Esophagus squamous epithelium (tissue), 5 donors: ENCODE measurements around the gene GLRX5. TPM values are rescaled to one million over a fixed set of nuclear protein-coding genes. Genes with fewer than 3 reads are reported as not detected.
A peak's percentile ranks its signal among the peaks of the same experiment; 100 is the strongest.

ENCODE experiments used
- DNase-seq: peaks from one replicate; lab custom pipeline; 2025; lab: John Stamatoyannopoulos, UW
- H3K27ac ChIP-seq, 4 donors: fragments of 200-600 bp; sonication (generic); one replicate each; pipeline ENCODE4 v1.5.1; 2016 to 2019; ENCODE audit warnings: mild to moderate bottlenecking in 1 of 4
- H3K27me3 ChIP-seq, 4 donors: fragments of 200-600 bp; sonication (generic); 1 replicate in 3 of 4; 2 replicates in 1 of 4; pipeline versions ENCODE4 v1.5.1 to v1.6.0; 2017 to 2021; ENCODE audit warnings: antibody characterized with exemption in 1 of 4
- H3K36me3 ChIP-seq, 3 donors: fragments of 200-600 bp; sonication (generic); one replicate each; pipeline ENCODE4 v1.5.1; 2016 to 2019
- H3K4me1 ChIP-seq, 3 donors: fragments of 200-600 bp; sonication (generic); one replicate each; pipeline ENCODE4 v1.5.1; 2017 to 2019
- H3K4me3 ChIP-seq, 4 donors: fragments of 200-600 bp; sonication (generic); 1 replicate in 3 of 4; 2 replicates in 1 of 4; pipeline ENCODE4 v1.5.1; 2016 to 2019; ENCODE audit warnings: mild to moderate bottlenecking in 2 of 4, moderate library complexity in 1 of 4
- H3K9me3 ChIP-seq, 3 donors: fragments of 200-600 bp; sonication (generic); one replicate each; pipeline ENCODE4 v1.5.1; 2016 to 2019
- CTCF ChIP-seq, 6 experiments: fragments of 450-650 bp in 4 of 6; fragments of 200-600 bp in 2 of 6; sonication (generic) in 2 of 6; IDR thresholded peaks; one replicate each; pipeline ENCODE4 v1.5.1; 2016 to 2019; ENCODE audit warnings: antibody characterized with exemption in 6 of 6, mild to moderate bottlenecking in 4 of 6, moderate library complexity in 4 of 6
- POLR2A ChIP-seq, 4 donors: fragments of 450-650 bp; IDR thresholded peaks; one replicate each; pipeline ENCODE4 v1.6.1; 2017; ENCODE audit warnings: antibody characterized with exemption in 4 of 4, mild to moderate bottlenecking in 4 of 4, moderate library complexity in 3 of 4
- WGBS, 2 donors: methylation state at CpG; one replicate each; pipeline ENCODE4 v1.1.5; 2018; 5-methylcytosine and 5-hydroxymethylcytosine counted together
- intact Hi-C: fragments of 100-400 bp; cut with DNase I; formaldehyde crosslinking; loops from one replicate; pipeline ENCODE4 v1.15.0; 2022
- total RNA-seq, 4 donors: library from RNA; depleted of rRNA; stranded (reverse); fragments of >200 nt; gene quantifications; one replicate each; pipeline ENCODE4 v1.1.0, GENCODE V29; 2016
- donor health status: DM: yes; HTN: yes; CAD: no.

GLRX5 gene
- total RNA-seq, 4 donors from 2014 or later = 14.4 to 40.1 (median 32.6) TPM

- intact Hi-C loops = loop anchor here (5.0 kb wide), 1 partner anchor 85 kb away; no protein-coding TSS in a partner anchor
- TF ChIP-seq POLR2A (IDR thresholded peaks at IDR 0.05) (no peak), CTCF (IDR thresholded peaks at IDR 0.05) (peak; percentile 61 to 80 (median 76))
- peaks cover 21 to 82% (median 31%) of the 10 kb centered on the region in 3 donors for H3K4me1 ChIP-seq
These were observed 7.4 kb upstream of the GLRX5 start for GRCh38 chr14:95527387-95528002.

GRCh38 chr14:95529216-95529615, 5.6 kb upstream of the GLRX5 start:
- H3K9me3 ChIP-seq = no peaks in the 10 kb centered on the region
- no peak overlapping the region for H3K27ac ChIP-seq
- intact Hi-C loops = loop anchor here (5.0 kb wide), 1 partner anchor 87 kb away; no protein-coding TSS in a partner anchor
- H3K4me1 ChIP-seq = peaks cover 33 to 80% (median 33%) of the 10 kb centered on the region in 3 donors
- H3K4me3 ChIP-seq = no peak overlapping the region
- TF ChIP-seq CTCF (IDR thresholded peaks at IDR 0.05) (no peak), POLR2A (IDR thresholded peaks at IDR 0.05) (no peak)
- no peak for DNase-seq
- H3K36me3 ChIP-seq = peaks cover 0 to 8% (median 0%) of the 10 kb centered on the region in 3 donors
- WGBS, 2 donors = 87 to 90% methylated on average over 7 of the region's 7 CpGs
- H3K27me3 ChIP-seq = no peaks in the 10 kb centered on the region

More at GRCh38 chr14:95527387-95528002, 7.4 kb upstream of the GLRX5 start:
- no peaks in the 10 kb centered on the region for H3K9me3 ChIP-seq
- WGBS, 2 donors = 48 to 51% methylated on average over 4 of the region's 4 CpGs
- no peak overlapping the region for H3K4me3 ChIP-seq
- H3K27me3 ChIP-seq = no peaks in the 10 kb centered on the region
- DNase-seq = no peak
- peaks cover 0 to 8% (median 0%) of the 10 kb centered on the region in 3 donors for H3K36me3 ChIP-seq
- peak overlapping the region in 3 of 4 donors; percentile 65 to 76 (median 67) for H3K27ac ChIP-seq

GRCh38 chr14:95530473-95531276, 4.2 kb upstream of the GLRX5 start:
- Histone ChIP-seq H3K36me3 (peaks cover 0 to 8% (median 0%) of the 10 kb centered on the region in 3 donors), H3K9me3 (no peaks in the 10 kb centered on the region), H3K27ac (peak overlapping the region in 2 of 4 donors; percentile 24 to 27), H3K27me3 (no peaks in the 10 kb centered on the region), H3K4me3 (no peak overlapping the region), H3K4me1 (peaks cover 31 to 74% (median 37%) of the 10 kb centered on the region in 3 donors)
- DNase-seq = no peak
- TF ChIP-seq POLR2A (IDR thresholded peaks at IDR 0.05) = no peak
- no peak for TF ChIP-seq CTCF (IDR thresholded peaks at IDR 0.05)
- intact Hi-C loops = no loop called here
- WGBS, 2 donors = 57 to 64% methylated on average over 12 to 13 of the region's 13 CpGs

- 22 to 25% methylated on average over 3 of the region's 3 CpGs for WGBS, 2 donors
- H3K27me3 ChIP-seq = no peaks in the 10 kb centered on the region
- no peak for DNase-seq
- H3K4me3 ChIP-seq = no peak overlapping the region
- H3K9me3 ChIP-seq = no peaks in the 10 kb centered on the region
- peaks cover 0 to 8% (median 0%) of the 10 kb centered on the region in 3 donors for H3K36me3 ChIP-seq
- H3K4me1 ChIP-seq = peaks cover 39 to 74% (median 42%) of the 10 kb centered on the region in 3 donors
- intact Hi-C loops = no loop called here
- peak overlapping the region in 2 of 4 donors; percentile 24 to 30 for H3K27ac ChIP-seq
- TF ChIP-seq CTCF (IDR thresholded peaks at IDR 0.05) = no peak
- no peak for TF ChIP-seq POLR2A (IDR thresholded peaks at IDR 0.05)
These were observed 3.4 kb upstream of the GLRX5 start for GRCh38 chr14:95531473-95531872.
